ENCODE data around the gene ZWILCH. TPM values are rescaled to one million over a fixed set of nuclear protein-coding genes. Genes with fewer than 3 reads are reported as not detected.

Gene ZWILCH
- total and polyA plus RNA-seq, 2 donors (not counting 3 experiments of a cell fraction or from before 2014, with no cell fraction given) = 9.3 to 28.8 TPM

- dilution Hi-C loops (cut with MboI; ENCODE audit: extremely low pct_ligation_motif_present, low sequenced_read_pairs) = no loop called here
- FAIRE-seq (no peak), DNase-seq (ENCODE audit: low read depth, low spot score) (no peak)
- Histone ChIP-seq H3K27me3 (ENCODE audit: control insufficient read depth in 2 of 2, insufficient read depth in 2 of 2, low read length in 2 of 2) (no peaks in the 10 kb centered on the region), H4K20me1 (replicated peaks; ENCODE audit: control insufficient read depth, extremely low read depth, insufficient read depth, low read length) (no peaks in the 10 kb centered on the region), H3K9me1 (replicated peaks; ENCODE audit: control insufficient read depth, extremely low read depth, insufficient read depth, low read length) (no peaks in the 10 kb centered on the region), H2AFZ (ENCODE audit: low read depth, low read length) (no peak overlapping the region), H3K27ac (ENCODE audit: insufficient read depth, low read depth, low read length) (no peak overlapping the region), H3K9me3 (replicated peaks; ENCODE audit: control insufficient read depth, insufficient read depth, low read length) (no peaks in the 10 kb centered on the region), H3K4me1 (ENCODE audit: control insufficient read depth, extremely low read depth, insufficient read depth, low read length) (no peaks in the 10 kb centered on the region), H3K36me3 (ENCODE audit: control insufficient read depth in 2 of 2, extremely low read depth in 1 of 2, insufficient read depth in 2 of 2, low read length in 2 of 2) (no peaks in the 10 kb centered on the region), H3K9ac (replicated peaks; ENCODE audit: extremely low read depth, insufficient read depth, low read length) (no peak overlapping the region), H3K4me3 (replicated peaks in 1 of 3; ENCODE audit: insufficient read depth in 1 of 3, low read depth in 1 of 3, low read length in 3 of 3) (no peak overlapping the region), H3K4me2 (ENCODE audit: insufficient read depth, low read length) (no peak overlapping the region), H3K79me2 (ENCODE audit: control insufficient read depth, insufficient read depth, low read length) (no peaks in the 10 kb centered on the region)
- TF ChIP-seq FOS (IDR thresholded peaks at IDR 0.05; ENCODE audit: borderline replicate concordance, insufficient read depth, low read length) (no peak), CTCF (IDR thresholded peaks at IDR 0.05; ENCODE audit: extremely low read depth in 1 of 2, insufficient read depth in 1 of 2, low read depth in 1 of 2, low read length in 2 of 2) (no peak), JUN (IDR thresholded peaks at IDR 0.05; ENCODE audit: borderline replicate concordance, insufficient read depth, insufficient read length, low read depth) (no peak)
- ChIA-PET POLR2A (no interaction called here), CTCF (interaction anchor here (1.2 to 1.6 kb wide), 3 partner anchors 8 to 96 kb away, joined by 3 to 4 read pairs (median 3); partner anchors contain the start of gene LCTL)
- BruUV-seq (replicated peaks) = no TSS peak
- intact Hi-C loops (cut with micrococcal nuclease) = no loop called here
These were observed 89.7 kb downstream of the ZWILCH start for GRCh38 chr15:66594836-66595235.

- no peak overlapping the region for H3K4me3 ChIP-seq (replicated peaks in 1 of 3; ENCODE audit: insufficient read depth in 1 of 3, low read depth in 1 of 3, low read length in 3 of 3)
- H3K79me2 ChIP-seq (ENCODE audit: control insufficient read depth, insufficient read depth, low read length) = no peaks in the 10 kb centered on the region
- ChIA-PET POLR2A (no interaction called here), CTCF (no interaction called here)
- intact Hi-C loops (cut with micrococcal nuclease) (no loop called here), dilution Hi-C loops (cut with MboI; ENCODE audit: extremely low pct_ligation_motif_present, low sequenced_read_pairs) (no loop called here)
- H2AFZ ChIP-seq (ENCODE audit: low read depth, low read length) = no peak overlapping the region
- H4K20me1 ChIP-seq (replicated peaks; ENCODE audit: control insufficient read depth, extremely low read depth, insufficient read depth, low read length) = no peaks in the 10 kb centered on the region
- TF ChIP-seq MAX (IDR thresholded peaks at IDR 0.05; ENCODE audit: insufficient read depth, insufficient read length) = no peak
- no peaks in the 10 kb centered on the region for H3K27me3 ChIP-seq (ENCODE audit: control insufficient read depth in 2 of 2, insufficient read depth in 2 of 2, low read length in 2 of 2)
- no peak overlapping the region for H3K9ac ChIP-seq (replicated peaks; ENCODE audit: extremely low read depth, insufficient read depth, low read length)
- BruUV-seq (replicated peaks) = no TSS peak
- DNase-seq (ENCODE audit: low read depth, low spot score) (no peak), FAIRE-seq (no peak)
- H3K27ac ChIP-seq (ENCODE audit: insufficient read depth, low read depth, low read length) = no peak overlapping the region
- H3K36me3 ChIP-seq (ENCODE audit: control insufficient read depth in 2 of 2, extremely low read depth in 1 of 2, insufficient read depth in 2 of 2, low read length in 2 of 2) = no peaks in the 10 kb centered on the region
- H3K4me2 ChIP-seq (ENCODE audit: insufficient read depth, low read length) = no peak overlapping the region
- no peaks in the 10 kb centered on the region for H3K9me3 ChIP-seq (replicated peaks; ENCODE audit: control insufficient read depth, insufficient read depth, low read length)
- no peaks in the 10 kb centered on the region for H3K4me1 ChIP-seq (ENCODE audit: control insufficient read depth, extremely low read depth, insufficient read depth, low read length)
- H3K9me1 ChIP-seq (replicated peaks; ENCODE audit: control insufficient read depth, extremely low read depth, insufficient read depth, low read length) = no peaks in the 10 kb centered on the region
These were observed 90.2 kb downstream of the ZWILCH start for GRCh38 chr15:66595332-66595731.

All from endothelial cell of umbilical vein (primary cell).